Measurements from ENCODE around the gene WDR59. TPM values are rescaled to one million over a fixed set of nuclear protein-coding genes. Genes with fewer than 3 reads are reported as not detected.
A peak's percentile ranks its signal among the peaks of the same experiment; 100 is the strongest.

The WDR59 gene
- total RNA-seq, 2 experiments from 2014 or later, result 63.5 to 65.7 TPM

DNA sequence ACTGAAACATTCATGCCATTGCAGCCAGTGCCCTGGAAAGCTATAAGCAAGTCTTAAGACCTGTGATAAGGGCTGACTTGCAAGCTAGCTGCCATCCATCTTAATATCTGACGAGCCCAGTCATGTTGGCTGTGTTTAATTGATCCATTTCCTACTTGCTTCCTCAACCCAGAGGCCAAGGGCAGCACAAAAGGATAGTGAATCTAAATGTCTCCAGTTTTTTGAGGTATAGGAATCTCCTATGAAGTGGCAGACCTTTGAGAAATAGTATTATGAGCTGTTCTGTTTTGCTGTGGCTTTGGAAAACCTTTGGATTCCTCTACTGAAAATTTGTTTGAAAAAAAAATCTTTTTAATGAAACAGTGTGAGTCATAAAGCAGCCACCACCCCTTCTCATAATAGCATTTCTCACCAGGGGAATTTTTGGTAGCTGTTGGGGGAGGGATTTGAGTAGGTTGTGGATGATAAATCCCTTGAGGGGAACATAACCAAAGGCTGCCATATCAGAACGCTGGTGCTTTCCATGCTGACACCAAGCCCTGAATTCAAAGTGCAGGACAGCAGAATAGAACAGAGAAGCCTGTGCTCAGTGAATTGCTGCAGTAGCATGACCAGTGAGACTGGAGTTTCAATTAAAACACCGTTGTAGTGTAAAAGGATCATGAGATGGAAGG lies 26.8 kb upstream of the WDR59 start:
- peak overlapping the region; percentile 58 for H3K4me3 Mint-ChIP-seq
- CTCF ChIA-PET, result interaction anchor here (1.5 to 8.3 kb wide), 6 partner anchors 10 to 110 kb away, joined by 4 to 84 read pairs (median 8); partner anchors contain the start of genes WDR59 and ZNRF1

GRCh38 chr16:75010427-75010826 lies 25.5 kb upstream of the WDR59 start:
- POLR2A ChIA-PET, result interaction anchor here (1.3 to 3.3 kb wide), 5 partner anchors 13 to 101 kb away, joined by 3 to 18 read pairs (median 13); no protein-coding TSS in a partner anchor
- Mint-ChIP-seq H3K27me3 (no peaks in the 10 kb centered on the region), H3K27ac (peak overlapping the region; percentile 38), H3K4me3 (no peak overlapping the region), H3K4me1 (ENCODE audit: low read depth) (peaks cover 55% of the 10 kb centered on the region), H3K9me3 (no peaks in the 10 kb centered on the region), H3K36me3 (no peaks in the 10 kb centered on the region)
- CTCF ChIA-PET, result interaction anchor here (0.9 to 8.3 kb wide), 5 partner anchors 9 to 111 kb away, joined by 3 to 84 read pairs (median 6); partner anchors contain the start of gene ZNRF1
- intact Hi-C loops (cut with micrococcal nuclease), result loop anchor here (2.0 to 5.0 kb wide), 3 partner anchors 52 to 610 kb away; no protein-coding TSS in a partner anchor
- DNase-seq, result peak; percentile 29

More for the DNA sequence above, 26.8 kb upstream of the WDR59 start:
- POLR2A ChIA-PET, result interaction anchor here (0.7 to 3.3 kb wide), 13 partner anchors 8 to 100 kb away, joined by 3 to 18 read pairs (median 10); partner anchors contain the start of genes WDR59 and ZNRF1
- peak; percentile 82 for DNase-seq
- Mint-ChIP-seq H3K36me3 (peaks cover 1% of the 10 kb centered on the region), H3K4me1 (ENCODE audit: low read depth) (peaks cover 53% of the 10 kb centered on the region), H3K27me3 (no peaks in the 10 kb centered on the region), H3K27ac (peak overlapping the region; percentile 89), H3K9me3 (no peaks in the 10 kb centered on the region)
- intact Hi-C loops (cut with micrococcal nuclease), result loop anchor here (1.0 to 5.0 kb wide), 8 partner anchors 12 to 609 kb away; no protein-coding TSS in a partner anchor

DNA sequence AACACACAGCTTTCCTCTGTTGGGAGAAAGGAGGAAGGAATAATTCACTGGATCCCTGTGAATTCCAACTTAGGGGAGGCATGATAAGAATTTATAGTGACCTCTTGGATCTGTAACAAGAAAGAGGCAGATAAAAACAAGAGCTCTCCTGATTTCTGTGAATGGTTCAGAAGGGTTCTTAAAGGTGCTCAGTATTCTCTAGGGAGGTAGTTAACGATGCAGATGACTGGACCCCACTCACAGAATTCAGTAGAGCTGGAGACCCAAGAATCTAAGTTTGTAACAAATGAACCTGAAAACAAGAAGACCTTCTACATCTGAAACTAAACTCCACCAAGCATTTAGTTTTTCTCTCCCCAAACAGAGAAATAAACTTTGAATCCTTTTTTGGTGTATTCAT lies 22.5 kb upstream of the WDR59 start:
- no peak overlapping the region for H3K4me3 Mint-ChIP-seq
- ChIA-PET CTCF (interaction anchor here (1.0 to 8.3 kb wide), 3 partner anchors 9 to 103 kb away, joined by 3 to 84 read pairs (median 5); partner anchors contain the start of gene ZNRF1), POLR2A (interaction anchor here (0.6 to 1.2 kb wide), 2 partner anchors 104 to 642 kb away, joined by 3 to 4 read pairs; no protein-coding TSS in a partner anchor)
- peaks cover 3% of the 10 kb centered on the region for H3K36me3 Mint-ChIP-seq
- no peak overlapping the region for H3K27ac Mint-ChIP-seq
- H3K27me3 Mint-ChIP-seq, result no peaks in the 10 kb centered on the region
- peaks cover 60% of the 10 kb centered on the region for H3K4me1 Mint-ChIP-seq (ENCODE audit: low read depth)
- intact Hi-C loops (cut with micrococcal nuclease), result no loop called here
- DNase-seq, result no peak
- no peaks in the 10 kb centered on the region for H3K9me3 Mint-ChIP-seq

DNA sequence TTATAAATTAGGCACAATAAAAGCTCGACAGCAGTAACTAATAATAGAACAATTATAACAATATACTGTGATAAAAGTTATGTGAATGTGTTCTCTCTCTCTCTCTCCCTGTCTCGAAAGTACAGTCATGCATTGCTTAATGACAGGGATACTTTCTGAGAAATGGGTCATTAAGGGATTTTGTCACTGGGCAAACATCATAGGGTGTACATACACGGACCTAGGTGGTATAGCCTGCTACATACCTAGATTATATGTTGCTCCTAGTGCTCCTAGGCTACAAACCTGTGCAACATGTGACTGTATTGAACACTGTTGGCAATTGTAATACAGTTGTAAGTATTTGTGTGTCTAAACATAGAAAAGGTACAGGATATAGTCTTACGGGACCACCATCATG lies 20.8 kb upstream of the WDR59 start:
- Mint-ChIP-seq H3K4me3 (no peak overlapping the region), H3K36me3 (peaks cover 6% of the 10 kb centered on the region), H3K4me1 (ENCODE audit: low read depth) (peaks cover 58% of the 10 kb centered on the region), H3K9me3 (no peaks in the 10 kb centered on the region), H3K27me3 (no peaks in the 10 kb centered on the region), H3K27ac (no peak overlapping the region)
- CTCF ChIA-PET, result interaction anchor here (8.3 kb wide), 1 partner anchor 105 kb away, joined by 84 read pairs; no protein-coding TSS in a partner anchor
- no peak for DNase-seq
- POLR2A ChIA-PET, result no interaction called here
- intact Hi-C loops (cut with micrococcal nuclease), result no loop called here

DNA sequence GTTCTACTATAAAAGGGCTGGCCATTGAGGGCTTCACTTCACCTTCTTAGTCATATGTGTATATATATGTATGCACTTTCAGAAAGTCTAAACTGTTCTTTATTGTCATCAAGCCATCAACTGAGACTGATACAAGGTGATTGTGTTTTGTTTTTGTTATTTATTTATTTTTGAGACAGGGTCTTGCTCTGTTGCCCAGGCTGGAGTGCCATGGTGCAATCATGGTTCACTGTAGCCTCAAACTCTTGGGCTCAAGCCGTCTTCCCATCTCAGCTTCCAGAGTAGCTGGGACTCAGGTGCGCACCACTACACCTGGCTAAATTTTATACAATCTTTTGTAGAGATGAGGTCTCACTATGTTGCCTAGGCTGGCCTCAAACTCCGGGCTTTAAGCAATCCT lies 19.5 kb upstream of the WDR59 start:
- CTCF ChIA-PET, result interaction anchor here (2.0 to 8.3 kb wide), 2 partner anchors 106 to 107 kb away, joined by 5 to 84 read pairs; no protein-coding TSS in a partner anchor

DNA sequence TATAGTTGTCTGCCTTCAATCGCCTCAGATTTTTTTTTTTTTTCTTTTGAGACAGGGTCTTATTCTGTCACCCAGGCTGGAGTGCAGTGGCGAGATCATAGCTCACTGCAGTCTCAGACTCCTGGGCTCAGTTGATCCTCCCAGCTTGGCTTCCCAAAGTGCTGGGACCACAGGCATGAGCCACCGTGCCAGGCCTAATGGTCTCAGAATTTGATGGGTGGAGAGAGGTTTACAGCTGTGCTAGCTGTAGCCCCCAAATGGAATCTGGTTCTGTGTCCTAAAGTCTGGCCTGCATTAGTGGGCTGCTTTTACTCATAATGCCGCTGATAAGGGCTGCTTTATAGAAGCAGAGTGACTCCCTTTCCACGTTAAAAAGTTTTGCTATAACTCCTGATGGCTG lies 19.0 kb upstream of the WDR59 start:
- H3K9me3 Mint-ChIP-seq, result no peaks in the 10 kb centered on the region
- intact Hi-C loops (cut with micrococcal nuclease), result no loop called here
- no peak for DNase-seq
- H3K27me3 Mint-ChIP-seq, result no peaks in the 10 kb centered on the region
- ChIA-PET CTCF (interaction anchor here (2.0 kb wide), 1 partner anchor 107 kb away, joined by 5 read pairs; no protein-coding TSS in a partner anchor), POLR2A (interaction anchor here (0.6 to 1.3 kb wide), 2 partner anchors 8 to 104 kb away, joined by 3 read pairs; no protein-coding TSS in a partner anchor)
- H3K27ac Mint-ChIP-seq, result no peak overlapping the region
- H3K4me1 Mint-ChIP-seq (ENCODE audit: low read depth), result peaks cover 53% of the 10 kb centered on the region
- H3K36me3 Mint-ChIP-seq, result peaks cover 7% of the 10 kb centered on the region
- H3K4me3 Mint-ChIP-seq, result no peak overlapping the region

More for the DNA sequence above, 19.5 kb upstream of the WDR59 start:
- DNase-seq, result no peak
- POLR2A ChIA-PET, result interaction anchor here (1.3 kb wide), 1 partner anchor 8 kb away, joined by 3 read pairs; no protein-coding TSS in a partner anchor
- Mint-ChIP-seq H3K4me3 (no peak overlapping the region), H3K9me3 (no peaks in the 10 kb centered on the region), H3K27me3 (no peaks in the 10 kb centered on the region), H3K4me1 (ENCODE audit: low read depth) (peaks cover 58% of the 10 kb centered on the region), H3K36me3 (peaks cover 7% of the 10 kb centered on the region), H3K27ac (no peak overlapping the region)
- intact Hi-C loops (cut with micrococcal nuclease), result no loop called here

GRCh38 chr16:75002474-75002873 lies 17.6 kb upstream of the WDR59 start:
- ChIA-PET POLR2A (interaction anchor here (0.5 to 1.5 kb wide), 3 partner anchors 10 to 680 kb away, joined by 3 read pairs; no protein-coding TSS in a partner anchor), CTCF (interaction anchor here (1.1 to 2.0 kb wide), 4 partner anchors 107 to 231 kb away, joined by 3 to 6 read pairs (median 4); no protein-coding TSS in a partner anchor)
- Mint-ChIP-seq H3K36me3 (peaks cover 7% of the 10 kb centered on the region), H3K4me3 (no peak overlapping the region), H3K27me3 (no peaks in the 10 kb centered on the region), H3K9me3 (no peaks in the 10 kb centered on the region), H3K4me1 (ENCODE audit: low read depth) (peaks cover 44% of the 10 kb centered on the region), H3K27ac (no peak overlapping the region)
- intact Hi-C loops (cut with micrococcal nuclease), result no loop called here
- DNase-seq, result no peak

DNA sequence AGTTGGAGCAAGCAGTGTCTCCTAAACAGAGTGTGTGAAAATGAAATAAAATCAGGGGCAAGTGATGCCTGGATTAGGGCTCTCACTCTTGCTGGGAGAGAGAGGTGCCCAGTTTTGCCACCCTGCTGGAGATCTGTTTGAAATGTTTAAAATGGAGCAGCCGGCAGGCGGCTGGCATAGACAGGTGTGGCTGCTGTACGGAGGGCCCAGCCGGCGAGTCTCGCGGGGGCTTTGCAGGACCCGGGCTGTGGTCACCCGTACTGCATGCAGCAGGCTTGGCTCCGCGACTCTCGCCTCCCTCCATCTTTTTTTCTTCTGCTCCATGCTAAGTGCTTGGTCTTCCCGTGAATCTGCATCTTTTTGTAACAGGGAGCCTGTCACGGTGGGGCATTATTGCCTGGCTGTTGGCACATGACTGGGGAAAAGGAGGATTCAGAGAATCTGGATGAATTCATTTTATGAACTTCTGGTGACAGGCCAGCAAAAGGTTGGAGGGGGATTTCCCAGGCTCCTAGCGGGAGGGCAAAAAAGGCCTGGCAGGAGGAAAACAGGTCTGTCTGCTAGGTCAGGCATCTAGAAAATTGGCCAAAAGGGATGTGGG lies 15.7 kb upstream of the WDR59 start:
- H3K27ac Mint-ChIP-seq, result no peak overlapping the region

GRCh38 chr16:74999609-75000480 lies 14.9 kb upstream of the WDR59 start:
- ChIA-PET CTCF (interaction anchor here (2.6 to 9.3 kb wide), 3 partner anchors 12 to 111 kb away, joined by 21 to 222 read pairs (median 29); partner anchors contain the start of gene WDR59), POLR2A (interaction anchor here (2.7 kb wide), 2 partner anchors 12 to 110 kb away, joined by 12 to 35 read pairs; no protein-coding TSS in a partner anchor)

More for the DNA sequence above, 15.7 kb upstream of the WDR59 start:
- no peak for DNase-seq
- H3K27me3 Mint-ChIP-seq, result no peaks in the 10 kb centered on the region
- H3K36me3 Mint-ChIP-seq, result peaks cover 7% of the 10 kb centered on the region
- intact Hi-C loops (cut with micrococcal nuclease), result loop anchor here (1.0 kb wide), 1 partner anchor 98 kb away; no protein-coding TSS in a partner anchor
- POLR2A ChIA-PET, result interaction anchor here (2.7 kb wide), 2 partner anchors 11 to 110 kb away, joined by 12 to 35 read pairs; no protein-coding TSS in a partner anchor
- peaks cover 38% of the 10 kb centered on the region for H3K4me1 Mint-ChIP-seq (ENCODE audit: low read depth)
- no peaks in the 10 kb centered on the region for H3K9me3 Mint-ChIP-seq
- CTCF ChIA-PET, result interaction anchor here (1.4 to 9.3 kb wide), 5 partner anchors 11 to 111 kb away, joined by 4 to 222 read pairs (median 6); no protein-coding TSS in a partner anchor
- peak overlapping the region; percentile 88 for H3K4me3 Mint-ChIP-seq

DNA sequence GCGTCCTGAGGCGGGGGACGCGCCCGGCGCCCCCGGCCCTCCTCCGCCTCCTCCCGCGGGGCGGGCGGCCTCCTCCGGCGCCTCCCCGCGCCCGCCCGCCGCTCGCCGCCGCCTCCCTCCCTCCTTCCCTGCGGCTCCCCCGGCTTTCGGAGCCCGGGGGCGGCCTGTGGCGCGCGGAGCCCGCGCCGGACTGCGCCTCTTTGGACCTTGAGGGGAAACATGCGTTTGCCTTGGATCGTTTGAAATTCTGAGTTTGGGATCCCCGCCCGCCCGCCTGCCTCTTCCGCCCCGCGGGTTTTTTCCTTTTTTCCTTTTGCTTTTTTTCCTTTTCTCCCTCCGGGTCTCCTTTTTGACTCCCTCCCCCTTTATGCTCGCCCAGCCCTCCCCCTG lies 14.3 kb upstream of the WDR59 start:
- Mint-ChIP-seq H3K9me3 (no peaks in the 10 kb centered on the region), H3K4me1 (ENCODE audit: low read depth) (peaks cover 37% of the 10 kb centered on the region), H3K4me3 (peak overlapping the region; percentile 88), H3K36me3 (peaks cover 7% of the 10 kb centered on the region), H3K27me3 (no peaks in the 10 kb centered on the region), H3K27ac (no peak overlapping the region)
- CTCF ChIA-PET, result interaction anchor here (1.2 to 9.3 kb wide), 5 partner anchors 12 to 112 kb away, joined by 3 to 222 read pairs (median 21); partner anchors contain the start of gene WDR59
- DNase-seq, result peak; percentile 25
- intact Hi-C loops (cut with micrococcal nuclease), result no loop called here
- POLR2A ChIA-PET, result interaction anchor here (2.7 kb wide), 2 partner anchors 13 to 111 kb away, joined by 12 to 35 read pairs; no protein-coding TSS in a partner anchor

More at GRCh38 chr16:74999609-75000480, 14.9 kb upstream of the WDR59 start:
- H3K27ac Mint-ChIP-seq, result no peak overlapping the region
- peaks cover 7% of the 10 kb centered on the region for H3K36me3 Mint-ChIP-seq
- intact Hi-C loops (cut with micrococcal nuclease), result loop anchor here (1.0 kb wide), 1 partner anchor 98 kb away; no protein-coding TSS in a partner anchor
- DNase-seq, result peak; percentile 79
- no peaks in the 10 kb centered on the region for H3K9me3 Mint-ChIP-seq
- no peaks in the 10 kb centered on the region for H3K27me3 Mint-ChIP-seq
- peaks cover 38% of the 10 kb centered on the region for H3K4me1 Mint-ChIP-seq (ENCODE audit: low read depth)
- peak overlapping the region; percentile 88 for H3K4me3 Mint-ChIP-seq

All from activated CD4-positive, alpha-beta memory T cell treated with anti-CD3 and anti-CD28 coated beads for 36 hours (primary cell).